Measurements from ENCODE around the gene MITF. TPM values are rescaled to one million over a fixed set of nuclear protein-coding genes. Genes with fewer than 3 reads are reported as not detected.
"Not testable (repeated sequence)": the region's sequence is repeated elsewhere in the genome, so short reads cannot be mapped to it uniquely, and the experiment has no call there.

The MITF gene
- total and polyA plus RNA-seq, 8 donors, result 1.8 to 9.7 (median 5.5) TPM

DNA sequence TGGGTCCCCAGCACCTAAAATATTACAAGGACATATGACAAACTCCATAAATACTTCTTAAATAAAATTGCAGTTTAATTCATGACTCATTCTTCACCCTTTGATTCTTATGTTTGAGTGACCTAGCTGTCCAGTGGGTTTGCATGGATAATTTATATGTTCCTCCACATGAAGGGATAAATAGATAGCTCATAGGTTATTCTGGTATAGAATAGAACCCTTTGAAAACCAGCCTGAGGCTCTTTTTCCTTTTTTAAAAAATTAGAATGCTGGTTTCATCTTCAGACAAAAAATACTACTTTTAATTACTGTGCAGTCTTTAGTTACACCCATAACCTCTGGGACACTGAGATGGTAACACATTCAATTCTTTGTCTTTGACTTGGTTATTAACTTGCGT, 163.1 kb downstream of the MITF start:
- H3K4me1 ChIP-seq, result peaks cover 0 to 11% (median 4%) of the 10 kb centered on the region in 3 donors
- WGBS, 2 donors, result 94% methylated on average over 1 of the region's 1 CpG

GRCh38 chr3:69906351-69906966, 167.2 kb downstream of the MITF start:
- ATAC-seq, result no peak
- no peaks in the 10 kb centered on the region for H3K9me3 ChIP-seq
- intact Hi-C loops (cut with DNase I), result no loop called here
- H3K4me3 ChIP-seq, result no peak overlapping the region
- 89 to 97% methylated on average over 2 of the region's 2 CpGs for WGBS, 2 donors
- no peak for FAIRE-seq
- DNase-seq, result no peak
- TF ChIP-seq, protein P1, sequence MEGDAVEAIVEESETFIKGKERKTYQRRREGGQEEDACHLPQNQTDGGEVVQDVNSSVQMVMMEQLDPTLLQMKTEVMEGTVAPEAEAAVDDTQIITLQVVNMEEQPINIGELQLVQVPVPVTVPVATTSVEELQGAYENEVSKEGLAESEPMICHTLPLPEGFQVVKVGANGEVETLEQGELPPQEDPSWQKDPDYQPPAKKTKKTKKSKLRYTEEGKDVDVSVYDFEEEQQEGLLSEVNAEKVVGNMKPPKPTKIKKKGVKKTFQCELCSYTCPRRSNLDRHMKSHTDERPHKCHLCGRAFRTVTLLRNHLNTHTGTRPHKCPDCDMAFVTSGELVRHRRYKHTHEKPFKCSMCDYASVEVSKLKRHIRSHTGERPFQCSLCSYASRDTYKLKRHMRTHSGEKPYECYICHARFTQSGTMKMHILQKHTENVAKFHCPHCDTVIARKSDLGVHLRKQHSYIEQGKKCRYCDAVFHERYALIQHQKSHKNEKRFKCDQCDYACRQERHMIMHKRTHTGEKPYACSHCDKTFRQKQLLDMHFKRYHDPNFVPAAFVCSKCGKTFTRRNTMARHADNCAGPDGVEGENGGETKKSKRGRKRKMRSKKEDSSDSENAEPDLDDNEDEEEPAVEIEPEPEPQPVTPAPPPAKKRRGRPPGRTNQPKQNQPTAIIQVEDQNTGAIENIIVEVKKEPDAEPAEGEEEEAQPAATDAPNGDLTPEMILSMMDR (IDR thresholded peaks at IDR 0.05), result no peak
- H3K36me3 ChIP-seq, result no peaks in the 10 kb centered on the region
- peaks cover 0 to 11% (median 4%) of the 10 kb centered on the region in 3 donors for H3K4me1 ChIP-seq
- H3K27ac ChIP-seq, result no peak overlapping the region
- H3K27me3 ChIP-seq, result no peaks in the 10 kb centered on the region

More for the DNA sequence above, 163.1 kb downstream of the MITF start:
- DNase-seq, result no peak
- TF ChIP-seq, protein P1 (IDR thresholded peaks at IDR 0.05), result no peak
- no peaks in the 10 kb centered on the region for H3K27me3 ChIP-seq
- no peak overlapping the region for H3K4me3 ChIP-seq
- FAIRE-seq, result no peak
- no peak for ATAC-seq
- no peak overlapping the region for H3K27ac ChIP-seq
- intact Hi-C loops (cut with DNase I), result no loop called here
- H3K9me3 ChIP-seq, result no peaks in the 10 kb centered on the region
- no peaks in the 10 kb centered on the region for H3K36me3 ChIP-seq

DNA sequence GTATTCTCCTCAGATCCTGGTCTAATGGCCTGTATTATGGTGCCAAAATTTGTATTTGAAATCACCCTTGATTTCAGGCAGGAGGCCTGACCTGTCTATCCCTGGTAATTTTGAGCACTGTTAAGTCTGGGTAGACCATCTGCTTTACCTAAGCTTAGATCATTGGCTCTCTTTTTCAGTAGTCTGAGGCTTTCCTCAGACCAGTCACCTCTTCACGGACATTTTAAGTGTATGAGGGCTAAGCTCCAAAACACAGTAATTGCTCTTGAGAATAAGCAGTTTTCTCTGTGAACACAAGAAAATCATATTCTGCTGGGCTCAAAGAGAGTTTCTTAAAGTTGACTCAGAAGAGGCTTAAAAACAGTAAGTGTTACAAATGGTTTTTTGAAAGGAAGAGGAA, 168.3 kb downstream of the MITF start:
- DNase-seq (no peak), ATAC-seq (no peak), FAIRE-seq (no peak)
- WGBS, 2 donors, result 85 to 90% methylated on average over 1 of the region's 1 CpG
- no peaks in the 10 kb centered on the region for H3K27me3 ChIP-seq
- H3K4me1 ChIP-seq, result peaks cover 0 to 11% (median 4%) of the 10 kb centered on the region in 3 donors
- intact Hi-C loops (cut with DNase I), result no loop called here
- H3K36me3 ChIP-seq, result no peaks in the 10 kb centered on the region
- H3K9me3 ChIP-seq, result no peaks in the 10 kb centered on the region
- TF ChIP-seq, protein P1 (IDR thresholded peaks at IDR 0.05), result no peak
- H3K4me3 ChIP-seq, result no peak overlapping the region
- no peak overlapping the region for H3K27ac ChIP-seq

DNA sequence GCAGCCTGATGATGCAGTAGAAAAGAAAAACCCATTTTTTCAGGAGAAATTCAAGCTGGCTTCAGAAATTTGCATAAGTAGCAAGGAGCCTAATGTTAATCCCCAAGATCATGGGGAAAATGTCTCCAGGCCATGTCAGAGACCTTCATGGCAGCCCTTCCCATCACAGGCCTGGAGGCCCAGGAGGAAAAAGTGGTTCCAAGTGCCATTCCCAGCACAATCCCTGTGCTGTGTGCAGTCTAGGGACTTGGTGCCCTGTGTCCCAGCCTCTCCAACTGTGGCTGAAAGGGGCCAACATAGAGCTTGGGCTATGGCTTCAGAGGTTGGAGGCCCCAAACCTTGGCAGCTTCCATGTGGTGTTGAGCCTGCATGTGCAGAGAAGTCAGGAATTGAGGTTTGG, 170.6 kb downstream of the MITF start:
- peaks cover 0 to 11% (median 4%) of the 10 kb centered on the region in 3 donors for H3K4me1 ChIP-seq
- FAIRE-seq; H3K27ac ChIP-seq; ATAC-seq; H3K27me3 ChIP-seq; intact Hi-C loops (cut with DNase I); H3K4me3 ChIP-seq; DNase-seq; H3K36me3 ChIP-seq; H3K9me3 ChIP-seq: not testable (repeated sequence)

DNA sequence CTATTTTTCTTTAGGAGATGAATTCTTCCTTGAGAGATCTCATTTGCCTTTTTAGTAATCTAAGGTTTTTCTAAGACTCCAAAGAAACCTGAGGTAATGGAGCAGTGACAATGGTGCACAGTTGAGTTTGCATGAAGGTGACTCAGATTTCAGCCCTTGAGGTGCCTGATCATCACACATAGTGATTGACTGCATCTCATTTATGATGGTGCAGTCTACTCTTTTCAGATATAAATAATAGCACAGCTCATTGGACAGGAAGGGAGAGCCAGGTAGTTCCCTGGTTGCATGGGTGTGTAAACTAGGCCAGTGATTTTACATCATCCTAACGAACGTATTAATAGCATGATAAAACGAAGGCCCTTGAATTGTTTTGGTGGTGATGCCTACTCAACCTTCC, 174.2 kb downstream of the MITF start:
- TF ChIP-seq, protein P1 (IDR thresholded peaks at IDR 0.05), result no peak
- 94 to 96% methylated on average over 3 of the region's 3 CpGs for WGBS, 2 donors
- Histone ChIP-seq H3K9me3 (no peaks in the 10 kb centered on the region), H3K36me3 (no peaks in the 10 kb centered on the region), H3K4me1 (no peaks in the 10 kb centered on the region), H3K4me3 (no peak overlapping the region), H3K27me3 (no peaks in the 10 kb centered on the region), H3K27ac (no peak overlapping the region)
- DNase-seq (no peak), FAIRE-seq (no peak), ATAC-seq (no peak)
- intact Hi-C loops (cut with DNase I), result no loop called here
